Myocyte (in vitro differentiated cells): ENCODE measurements around the gene PDHA1. TPM values are rescaled to one million over a fixed set of nuclear protein-coding genes. Genes with fewer than 3 reads are reported as not detected.

ENCODE experiments used
- DNase-seq: peaks from one replicate; pipeline ENCODE4 v3.0.0-alpha.2; 2012; ENCODE audit warnings: low read depth
- polyA plus RNA-seq: library from polyadenylated mRNA; unstranded; fragments of >200 nt; gene quantifications from one replicate; pipeline ENCODE4 v1.2.1, GENCODE V29; 2012; ENCODE audit warnings: missing spikeins
- total RNA-seq: library from RNA; depleted of rRNA; stranded (reverse); fragments of >200 nt; gene quantifications from 2 replicates; pipeline ENCODE4 v1.2.3, GENCODE V29; 2014

The PDHA1 gene
- 88.3 and 103 TPM in 2 replicates for total RNA-seq
- polyA plus RNA-seq = 136 TPM

DNA sequence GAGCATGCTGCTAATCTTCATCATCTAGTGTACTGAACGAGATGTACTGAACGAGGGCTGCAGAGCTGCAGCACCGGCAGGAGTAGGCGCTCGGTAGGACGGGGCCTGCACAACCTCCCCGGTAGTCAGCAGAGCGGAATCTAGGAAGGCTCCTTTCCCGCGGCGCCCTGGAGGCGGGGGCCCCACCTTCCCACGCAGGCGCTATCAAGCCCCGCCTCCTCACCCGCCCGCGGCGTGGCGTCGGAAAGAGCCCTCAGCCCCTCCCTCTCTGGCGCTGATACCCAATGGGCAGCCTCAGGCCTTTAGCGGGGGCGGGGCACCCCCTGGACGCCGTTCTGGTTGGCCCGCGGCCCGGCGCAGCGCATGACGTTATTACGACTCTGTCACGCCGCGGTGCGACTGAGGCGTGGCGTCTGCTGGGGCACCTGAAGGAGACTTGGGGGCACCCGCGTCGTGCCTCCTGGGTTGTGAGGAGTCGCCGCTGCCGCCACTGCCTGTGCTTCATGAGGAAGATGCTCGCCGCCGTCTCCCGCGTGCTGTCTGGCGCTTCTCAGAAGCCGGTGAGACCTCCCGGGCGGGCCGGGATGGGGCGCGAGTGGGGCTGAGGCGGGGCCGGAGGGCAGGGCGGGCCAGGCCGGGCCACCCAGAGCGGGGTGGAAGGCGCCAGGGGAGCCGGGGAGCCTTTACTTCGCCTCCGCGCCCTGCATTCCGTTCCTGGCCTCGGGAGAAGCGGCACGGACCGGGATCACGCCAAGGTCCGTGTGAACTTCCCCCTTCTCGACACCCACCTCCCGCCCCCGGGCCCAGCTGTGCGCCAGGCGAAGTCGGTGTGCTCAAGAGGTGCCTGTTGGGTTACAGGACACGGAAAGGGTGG, at the start of gene PDHA1:
Gene PDHA1 (plus strand): TSS at position 393 of the 874 bp plus-strand sequence. CDS start 111 bp downstream, at position 504.
- peak; percentile 92 for DNase-seq

DNA sequence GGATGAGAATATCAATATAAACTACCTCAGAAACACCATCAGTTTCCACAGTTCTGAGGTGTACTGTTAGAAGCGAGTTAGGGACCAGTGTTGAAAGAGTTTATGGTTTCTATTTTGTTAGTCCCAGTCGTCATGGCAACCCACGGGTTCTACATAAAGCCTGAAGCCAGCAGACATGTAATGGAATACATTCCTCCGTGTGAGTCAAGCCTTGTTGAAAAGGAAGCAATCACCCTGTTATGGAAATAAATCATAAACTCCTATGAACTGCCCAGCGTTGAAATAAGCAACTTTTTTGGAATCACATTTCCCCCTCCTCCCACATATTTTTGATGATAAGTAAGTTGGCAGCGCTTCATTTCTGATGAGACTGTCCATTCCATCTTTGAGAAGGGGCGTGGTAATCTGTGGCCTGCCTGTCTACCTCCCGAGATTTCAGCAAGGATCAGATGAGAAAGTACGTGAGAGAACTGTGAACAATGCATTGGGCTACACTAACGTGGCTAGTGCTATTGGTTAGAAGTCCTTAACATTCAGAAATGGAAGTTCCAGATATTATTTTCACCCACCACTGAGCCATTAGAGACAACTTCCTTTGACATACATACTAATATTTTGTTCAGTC, 40.4 kb upstream of the PDHA1 start:
- DNase-seq = peak; percentile 43

DNA sequence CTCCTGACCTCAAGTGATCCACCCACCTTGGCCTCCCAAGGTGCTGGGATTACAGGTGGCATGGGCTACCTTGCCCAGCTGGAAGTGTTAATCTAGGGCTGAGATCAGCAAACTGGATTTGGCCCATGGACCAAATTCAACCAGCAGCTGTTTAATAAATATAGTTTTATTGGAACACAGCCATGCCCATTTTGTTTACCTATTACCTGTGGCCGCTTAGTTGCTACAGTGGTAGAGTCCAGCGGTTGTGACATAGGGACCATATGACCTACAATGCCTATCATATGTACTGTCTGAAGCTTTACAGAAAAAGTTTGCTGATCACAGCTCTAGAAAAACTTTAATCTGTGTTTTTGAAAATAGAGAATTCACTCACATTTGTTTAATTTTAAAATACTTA, 17.2 kb upstream of the PDHA1 start:
- no peak for DNase-seq

- DNase-seq = no peak
These were observed 11.9 kb upstream of the PDHA1 start for GRCh38 chrX:19331831-19332230.

DNA sequence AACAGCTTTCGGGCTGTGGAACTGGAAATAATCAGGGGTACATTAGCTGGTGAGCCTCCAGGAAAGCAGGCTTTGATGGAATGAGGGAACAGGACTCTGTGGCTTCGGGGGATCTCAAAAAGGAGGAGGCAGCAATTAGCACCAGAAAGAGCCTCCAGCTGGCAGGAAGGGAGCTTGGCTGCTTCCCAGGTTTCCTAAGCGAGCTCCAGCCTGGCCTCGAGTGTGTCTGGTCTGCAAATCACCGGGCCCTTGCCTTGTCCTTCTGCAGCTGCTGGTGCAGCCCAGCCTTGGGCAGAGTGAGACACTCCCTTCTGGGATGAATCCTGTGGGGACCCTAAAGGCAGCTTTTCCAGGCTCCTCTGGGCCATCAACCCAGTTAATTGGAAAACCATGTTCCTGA, 10.7 kb upstream of the PDHA1 start:
- peak; percentile 47 for DNase-seq

DNA sequence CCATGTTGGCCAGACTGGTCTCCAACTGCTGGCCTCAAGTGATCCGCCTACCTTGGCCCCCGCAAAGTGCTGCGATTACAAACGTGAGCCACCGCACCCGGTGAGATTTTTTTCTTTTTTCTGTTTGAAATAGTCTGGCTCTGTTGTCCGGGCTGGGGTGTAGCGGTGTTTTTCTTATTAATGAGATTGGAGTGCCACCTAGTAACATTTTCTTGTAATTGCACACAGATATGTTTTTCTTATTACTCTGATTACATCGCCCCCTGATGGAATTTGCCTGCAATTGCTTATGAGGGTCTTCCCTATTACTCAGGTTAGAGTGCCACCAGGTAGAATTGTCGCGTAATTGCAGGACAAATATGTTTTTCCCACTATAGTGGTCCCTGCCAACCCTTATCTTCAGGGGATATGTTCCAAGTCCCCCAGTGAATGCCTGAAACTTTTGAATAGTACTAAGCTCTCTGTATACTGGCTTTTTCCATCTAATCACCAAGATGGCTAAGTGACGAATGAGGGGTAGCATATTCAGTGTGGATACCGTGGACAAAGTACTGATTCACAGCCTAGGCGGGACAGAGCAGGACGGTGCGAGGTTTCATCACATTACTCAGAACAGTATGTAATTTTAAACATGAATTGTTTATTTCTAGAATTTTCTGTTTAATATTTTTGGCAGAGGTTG, 8.6 kb upstream of the PDHA1 start:
- no peak for DNase-seq

GRCh38 chrX:19342331-19342906, 1.3 kb upstream of the PDHA1 start:
- peak; percentile 44 for DNase-seq

DNA sequence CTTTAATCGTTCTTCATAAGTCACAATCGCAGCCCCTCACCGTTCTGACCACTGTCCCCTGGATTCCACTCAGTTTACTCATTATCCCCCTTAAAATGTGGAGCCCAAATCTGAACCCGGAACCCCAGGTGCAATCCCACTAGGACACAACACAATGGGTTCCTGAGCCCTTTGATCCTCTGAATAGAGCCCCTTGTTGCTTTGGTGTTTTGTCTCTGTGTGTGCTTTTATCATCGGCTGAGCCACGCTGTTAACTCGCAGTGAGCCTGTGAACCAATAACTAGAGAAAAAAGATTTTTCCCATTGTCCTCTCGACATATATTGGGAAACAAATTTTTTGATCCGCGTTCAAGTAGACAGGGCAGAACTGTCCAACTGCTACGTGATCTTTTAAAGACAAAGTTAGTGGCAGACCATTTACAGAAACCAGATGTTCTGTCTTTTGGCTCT, 617 bp upstream of the PDHA1 start:
- no peak for DNase-seq

DNA sequence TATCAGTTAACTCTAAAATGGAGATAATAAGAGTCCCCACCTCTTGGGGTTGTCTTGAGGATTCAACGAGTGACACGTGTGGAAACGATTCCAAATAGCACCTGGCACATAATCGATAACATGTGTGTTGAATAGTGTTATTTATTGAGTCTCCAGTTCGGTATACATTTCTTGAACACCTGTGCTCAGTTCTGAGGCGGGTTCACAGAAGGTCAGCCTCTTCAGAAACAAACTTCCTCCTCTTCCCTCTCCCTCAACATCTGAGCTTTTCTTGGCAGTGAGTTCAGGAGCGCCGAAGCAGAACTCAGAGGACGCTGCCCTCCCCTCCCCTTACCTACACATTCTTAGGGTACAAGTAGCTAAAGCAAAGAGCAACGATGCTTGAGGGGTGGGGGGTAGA, 934 bp downstream of the PDHA1 start:
- no peak for DNase-seq

DNA sequence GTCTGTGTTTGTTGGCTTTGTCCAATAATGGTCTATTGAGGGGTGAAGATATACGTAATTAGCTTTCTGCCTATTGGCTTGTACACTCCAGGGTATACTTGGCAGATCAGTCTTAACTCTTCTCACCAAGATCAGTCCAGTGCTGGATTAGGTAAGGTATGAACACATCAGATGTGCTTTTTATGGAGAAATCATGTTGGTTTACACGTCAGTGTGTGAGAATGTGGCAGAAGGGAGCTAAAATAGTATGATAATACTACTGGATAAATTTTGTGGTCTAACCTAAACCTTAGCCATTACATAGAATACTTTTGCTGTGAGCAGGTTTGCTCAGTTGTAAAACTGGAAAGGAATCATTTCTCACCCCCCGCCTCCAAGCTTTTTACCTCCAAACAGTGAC, 4.2 kb downstream of the PDHA1 start:
- no peak for DNase-seq

DNA sequence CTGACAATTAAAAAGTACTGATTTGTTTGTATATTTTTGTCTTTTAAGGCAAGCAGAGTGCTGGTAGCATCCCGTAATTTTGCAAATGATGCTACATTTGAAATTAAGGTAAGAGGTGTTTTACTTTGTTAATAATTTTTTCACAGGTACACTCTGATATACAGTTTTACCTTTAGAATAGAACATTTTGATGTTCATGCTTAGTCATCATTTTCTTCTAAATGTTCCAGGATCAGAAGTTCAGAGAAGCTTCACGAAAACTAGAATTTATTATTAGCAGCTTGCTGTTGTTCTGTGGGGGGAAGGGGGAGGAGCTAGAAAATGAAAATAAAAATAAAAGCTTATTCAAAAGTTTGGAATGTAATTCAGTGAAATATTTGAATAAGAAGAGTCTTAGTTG, 5.5 kb downstream of the PDHA1 start:
- no peak for DNase-seq

DNA sequence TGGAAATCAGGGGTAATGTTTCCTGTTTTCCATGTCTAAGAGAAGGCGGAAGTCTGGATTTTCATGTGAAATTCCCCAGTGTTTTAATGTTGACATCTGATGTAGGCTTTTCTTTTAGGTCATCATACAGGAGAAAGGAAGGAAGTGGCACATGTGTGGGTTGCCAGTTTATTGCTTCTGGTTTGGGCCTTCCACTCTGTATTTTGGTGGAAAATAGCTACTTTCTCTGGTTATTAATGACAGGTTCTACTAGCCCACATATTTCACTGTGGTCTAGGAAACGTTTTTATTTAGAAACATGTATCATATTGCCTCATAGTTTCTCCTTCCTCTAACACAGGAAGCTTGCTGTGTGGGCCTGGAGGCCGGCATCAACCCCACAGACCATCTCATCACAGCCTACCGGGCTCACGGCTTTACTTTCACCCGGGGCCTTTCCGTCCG, 7.2 kb downstream of the PDHA1 start:
- no peak for DNase-seq

GRCh38 chrX:19354625-19355024, 10.9 kb downstream of the PDHA1 start:
- no peak for DNase-seq

DNA sequence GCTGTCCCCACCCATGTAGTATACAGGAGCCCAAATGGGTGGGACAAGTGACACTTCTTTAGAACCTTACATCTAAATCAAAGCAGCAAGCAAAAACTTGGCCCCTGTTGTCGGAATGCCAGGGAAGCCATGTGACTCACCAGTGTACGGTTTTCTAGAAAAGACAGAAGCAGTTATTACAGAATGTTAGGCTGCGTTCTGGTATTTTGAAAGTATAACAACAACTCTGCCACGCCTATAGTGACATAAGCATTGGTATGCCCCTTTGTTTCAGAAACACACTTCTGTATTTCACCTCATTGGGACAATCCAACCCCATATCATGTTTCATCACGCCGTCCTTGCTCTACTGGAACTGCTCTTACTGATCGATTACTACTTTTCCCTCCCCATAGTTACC, 14.8 kb downstream of the PDHA1 start:
- DNase-seq = no peak

GRCh38 chrX:19360903-19361302, 17.2 kb downstream of the PDHA1 start:
- DNase-seq = no peak

DNA sequence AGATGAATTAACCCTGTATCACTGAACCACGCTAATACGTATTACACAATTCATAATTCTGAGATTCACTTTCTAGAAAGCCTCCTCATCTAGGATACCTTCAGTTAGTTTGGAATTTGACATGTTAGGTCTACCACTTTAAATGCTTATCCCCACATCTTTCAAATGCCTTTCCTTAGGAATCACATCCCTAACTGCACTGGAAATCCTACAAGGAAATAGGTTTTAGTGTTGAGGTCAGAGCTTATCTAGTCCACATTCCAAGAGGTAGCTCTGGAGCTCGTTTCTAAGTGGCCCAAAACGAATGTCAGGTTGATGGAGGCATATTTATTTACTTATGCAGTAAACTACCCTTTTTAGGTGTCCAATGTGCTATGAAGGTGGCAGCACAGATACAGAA, 18.0 kb downstream of the PDHA1 start:
- no peak for DNase-seq

- peak; percentile 6 for DNase-seq
These were observed 24.8 kb downstream of the PDHA1 start for GRCh38 chrX:19368576-19368975.

DNA sequence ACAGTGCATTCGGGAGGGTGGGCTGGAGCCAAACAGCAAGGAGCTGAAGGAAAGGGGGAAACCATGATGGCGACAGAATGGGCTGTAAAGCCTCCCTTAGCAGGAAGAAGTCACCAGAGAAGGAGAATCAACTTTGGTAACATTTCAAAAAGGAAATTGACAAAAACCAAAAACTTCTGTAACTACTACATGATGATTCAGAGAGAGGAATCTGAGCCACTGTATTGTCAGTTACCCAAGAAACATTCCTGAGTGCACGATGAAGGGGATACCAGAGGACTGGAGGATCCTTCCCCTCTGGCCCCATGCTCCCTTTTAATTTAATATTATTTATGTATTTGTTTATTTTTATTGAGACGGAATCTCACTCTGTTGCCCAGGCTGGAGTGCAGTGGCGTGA, 26.3 kb downstream of the PDHA1 start:
- peak; percentile 4 for DNase-seq

DNA sequence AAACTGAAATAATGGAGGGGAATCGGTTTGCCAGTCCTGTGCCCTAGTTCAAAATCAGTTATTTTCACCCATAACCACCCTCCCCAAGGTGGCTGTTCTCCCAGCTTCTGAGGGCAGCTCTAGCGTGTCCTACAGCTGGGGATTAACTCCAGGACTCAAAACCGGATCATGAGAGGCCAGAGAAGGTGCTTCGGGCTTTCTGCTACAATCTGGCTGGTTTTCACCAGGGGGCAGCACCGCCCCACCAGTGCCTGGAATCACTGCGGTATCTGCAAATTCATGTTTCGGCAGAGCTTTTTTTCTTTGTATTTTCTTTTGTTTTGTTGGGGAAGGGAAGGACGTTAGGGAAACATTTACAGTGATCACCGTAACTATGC, 28.4 kb downstream of the PDHA1 start:
- DNase-seq = peak; percentile 54

DNA sequence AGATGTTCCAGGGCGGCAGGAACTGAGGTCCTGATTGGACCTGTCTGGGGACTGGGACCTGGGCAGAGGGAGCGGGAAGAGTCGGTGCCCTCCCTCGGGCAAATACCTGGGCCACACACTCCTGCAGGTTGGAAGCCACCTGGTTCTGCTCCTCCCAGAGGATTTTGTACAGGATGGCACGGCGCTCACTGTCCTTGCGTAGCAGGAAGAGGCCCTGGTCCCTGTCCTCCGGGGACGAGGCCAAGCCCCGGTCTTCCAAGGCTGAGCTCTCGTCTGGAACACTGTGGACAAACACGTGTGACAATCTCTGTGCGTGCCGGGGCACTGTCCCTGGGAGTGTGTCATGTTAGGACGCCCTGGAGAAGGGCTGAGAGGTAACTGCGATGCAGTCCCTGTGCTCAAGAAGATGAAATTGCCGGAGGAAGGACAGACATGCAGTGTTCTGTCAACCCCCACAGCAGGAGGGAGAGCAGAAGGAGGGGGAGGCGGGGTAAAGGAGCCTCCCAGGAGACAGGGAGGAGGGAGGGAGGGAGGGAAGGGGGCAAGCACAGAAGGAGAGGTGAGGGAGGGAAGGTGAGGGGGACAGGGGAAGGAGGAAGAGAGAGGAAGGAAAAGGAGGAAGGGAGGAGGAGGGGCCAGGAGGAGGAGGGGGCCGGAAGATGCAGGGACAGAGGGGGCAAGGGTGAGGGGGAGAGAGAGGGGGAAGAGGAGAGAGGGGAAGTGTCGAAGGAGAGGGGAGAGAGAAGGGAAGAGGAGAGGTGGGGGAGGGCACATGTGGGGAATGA, 29.0 kb downstream of the PDHA1 start:
- peak; percentile 14 for DNase-seq

DNA sequence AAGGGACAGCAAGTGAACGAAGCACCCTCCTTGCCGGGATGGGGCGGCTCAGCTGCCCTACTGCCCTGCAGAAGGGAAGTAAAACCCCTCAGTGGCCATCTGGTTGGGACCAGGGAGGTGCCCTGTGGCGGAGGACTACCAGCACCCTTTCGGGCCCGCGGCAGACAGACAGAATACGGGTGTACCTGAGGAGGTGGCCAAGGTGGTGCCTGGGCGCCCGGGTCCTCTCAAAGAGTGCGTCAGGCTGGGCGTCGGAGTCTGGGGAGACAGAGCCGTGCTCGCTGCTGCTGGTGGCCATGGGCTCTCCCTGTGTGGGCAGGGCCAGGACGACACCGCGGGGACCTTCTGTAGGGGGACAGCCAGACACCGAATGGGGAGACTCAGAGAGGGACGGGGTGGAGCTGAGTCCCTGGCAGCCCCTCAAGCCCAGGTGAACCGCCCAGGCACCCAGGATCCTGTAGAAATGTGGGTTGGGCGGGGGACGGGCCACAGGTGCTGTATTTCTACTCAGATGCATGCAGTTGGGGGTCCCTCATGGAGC, 29.7 kb downstream of the PDHA1 start:
- DNase-seq = no peak
